Dendritic cell treated with granulocyte-macrophage colony-stimulating factor and Interleukin-4, amounts not matched to agents 40 ng/mL and 50 ng/mL, for 4 days (primary cell): ENCODE results near the gene LAMC3.

Experiments
- H3K27ac Mint-ChIP-seq: one replicate; pipeline ENCODE4 v1.8.0; 2022; ENCODE audit warnings: mild to moderate bottlenecking, mixed read lengths
- H3K27me3 Mint-ChIP-seq: one replicate; pipeline ENCODE4 v1.8.0; 2022; ENCODE audit warnings: mild to moderate bottlenecking, mixed read lengths
- H3K36me3 Mint-ChIP-seq: one replicate; pipeline ENCODE4 v1.8.0; 2022; ENCODE audit warnings: low read depth, mixed read lengths
- H3K4me1 Mint-ChIP-seq: one replicate; pipeline ENCODE4 v1.8.0; 2022; ENCODE audit warnings: low read depth, mixed read lengths
- H3K4me3 Mint-ChIP-seq: one replicate; pipeline ENCODE4 v1.8.0; 2022; ENCODE audit warnings: mild to moderate bottlenecking, moderate library complexity, mixed read lengths
- H3K9me3 Mint-ChIP-seq: one replicate; pipeline ENCODE4 v1.8.0; 2022; ENCODE audit warnings: mixed read lengths
- intact Hi-C: fragments of 100-400 bp; cut with micrococcal nuclease; formaldehyde crosslinking; loops from one replicate; pipeline ENCODE4 v1.15.0; 2022

LAMC3 gene

DNA sequence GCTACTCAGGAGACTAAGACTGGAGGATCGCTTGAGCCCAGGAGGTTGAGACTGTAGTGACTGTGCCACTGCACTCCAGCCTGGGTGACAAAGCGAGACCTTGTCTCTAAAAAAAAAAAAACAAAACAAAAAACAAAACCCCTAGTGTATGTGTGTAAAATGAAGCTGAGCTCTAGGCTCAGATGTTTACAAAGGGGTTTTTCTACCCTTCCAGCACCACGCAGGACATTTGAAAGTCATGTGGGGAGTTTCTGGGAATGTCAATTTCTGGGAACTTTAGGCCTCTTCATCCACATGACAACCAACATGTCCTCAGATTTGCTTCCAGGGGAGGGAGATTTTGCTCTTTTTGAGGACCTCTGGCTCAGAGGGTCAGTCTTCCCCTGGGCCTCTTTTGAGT is 44.9 kb downstream of the LAMC3 start:
- no peaks in the 10 kb centered on the region for H3K27me3 Mint-ChIP-seq
- no peaks in the 10 kb centered on the region for H3K4me1 Mint-ChIP-seq
- no peaks in the 10 kb centered on the region for H3K36me3 Mint-ChIP-seq
- H3K4me3 Mint-ChIP-seq: no peak overlapping the region
- intact Hi-C loops: no loop called here
- no peaks in the 10 kb centered on the region for H3K9me3 Mint-ChIP-seq
- no peak overlapping the region for H3K27ac Mint-ChIP-seq

DNA sequence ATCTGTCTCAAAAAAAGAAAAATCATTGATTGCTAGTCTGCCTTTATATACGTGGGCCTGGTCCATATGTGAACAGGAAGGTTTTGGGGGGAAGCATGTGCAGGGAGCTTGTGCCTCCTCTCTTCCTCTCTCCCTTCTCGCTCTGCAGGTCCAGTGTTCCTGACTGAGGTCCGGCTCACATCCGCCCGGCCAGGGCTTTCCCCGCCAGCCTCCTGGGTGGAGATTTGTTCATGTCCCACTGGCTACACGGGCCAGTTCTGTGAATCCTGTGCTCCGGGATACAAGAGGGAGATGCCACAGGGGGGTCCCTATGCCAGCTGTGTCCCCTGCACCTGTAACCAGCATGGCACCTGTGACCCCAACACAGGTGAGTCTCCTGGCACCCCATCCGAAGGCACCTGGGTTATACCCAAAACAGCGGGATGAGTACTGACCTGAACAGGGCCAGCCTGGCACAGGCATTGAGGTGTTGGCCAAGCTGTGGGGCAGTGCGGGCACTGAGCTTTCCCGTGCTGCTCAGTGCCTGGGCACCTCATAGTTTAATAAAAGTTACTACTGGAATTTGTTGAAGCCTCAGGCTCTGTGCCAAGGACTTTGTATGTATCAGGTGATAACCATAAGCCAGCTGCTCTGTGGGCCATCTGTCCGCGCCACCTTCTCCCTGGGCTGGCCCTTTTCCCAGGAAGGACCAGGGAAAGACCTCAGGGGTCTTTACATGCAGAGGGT is 48.0 kb downstream of the LAMC3 start:
- no peaks in the 10 kb centered on the region for H3K36me3 Mint-ChIP-seq
- no peak overlapping the region for H3K4me3 Mint-ChIP-seq

DNA sequence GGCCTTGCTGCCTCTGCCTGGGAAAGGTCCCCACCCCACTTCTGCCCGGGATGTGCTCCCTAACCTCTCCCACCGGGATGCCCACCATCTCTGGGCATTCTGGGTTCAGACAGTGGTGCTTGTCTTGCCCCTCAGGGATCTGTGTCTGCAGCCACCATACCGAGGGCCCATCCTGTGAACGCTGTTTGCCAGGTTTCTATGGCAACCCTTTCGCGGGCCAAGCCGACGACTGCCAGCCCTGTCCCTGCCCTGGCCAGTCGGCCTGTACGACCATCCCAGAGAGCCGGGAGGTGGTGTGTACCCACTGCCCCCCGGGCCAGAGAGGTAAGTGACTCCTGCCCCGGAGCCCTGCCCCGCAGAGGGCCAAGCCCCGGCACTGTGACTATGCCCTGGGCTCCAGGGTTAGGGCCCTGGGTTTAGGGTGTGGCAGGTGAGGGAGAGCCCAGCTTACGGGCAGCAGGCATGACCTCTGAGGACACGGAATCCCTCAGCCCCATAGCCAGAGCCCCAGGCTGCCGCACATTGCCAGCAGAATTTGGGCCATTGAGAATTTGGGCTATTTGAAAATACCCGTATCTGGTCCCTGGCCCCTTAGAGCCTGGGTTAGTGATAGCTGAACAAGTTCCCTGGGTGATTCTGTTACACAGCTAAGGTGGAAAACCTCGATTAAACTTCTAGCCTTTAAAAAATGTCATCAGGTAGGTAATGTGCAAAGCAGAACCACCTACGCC is 52.1 kb downstream of the LAMC3 start:
- no peak overlapping the region for H3K4me3 Mint-ChIP-seq
- H3K36me3 Mint-ChIP-seq: no peaks in the 10 kb centered on the region
- H3K27me3 Mint-ChIP-seq: no peaks in the 10 kb centered on the region
- intact Hi-C loops: no loop called here
- peaks cover 5% of the 10 kb centered on the region for H3K4me1 Mint-ChIP-seq
- H3K9me3 Mint-ChIP-seq: no peaks in the 10 kb centered on the region
- no peak overlapping the region for H3K27ac Mint-ChIP-seq

More for the DNA sequence above, 48.0 kb downstream of the LAMC3 start:
- Mint-ChIP-seq H3K4me1 (peaks cover 5% of the 10 kb centered on the region), H3K27me3 (no peaks in the 10 kb centered on the region), H3K27ac (no peak overlapping the region), H3K9me3 (no peaks in the 10 kb centered on the region)
- intact Hi-C loops: no loop called here

DNA sequence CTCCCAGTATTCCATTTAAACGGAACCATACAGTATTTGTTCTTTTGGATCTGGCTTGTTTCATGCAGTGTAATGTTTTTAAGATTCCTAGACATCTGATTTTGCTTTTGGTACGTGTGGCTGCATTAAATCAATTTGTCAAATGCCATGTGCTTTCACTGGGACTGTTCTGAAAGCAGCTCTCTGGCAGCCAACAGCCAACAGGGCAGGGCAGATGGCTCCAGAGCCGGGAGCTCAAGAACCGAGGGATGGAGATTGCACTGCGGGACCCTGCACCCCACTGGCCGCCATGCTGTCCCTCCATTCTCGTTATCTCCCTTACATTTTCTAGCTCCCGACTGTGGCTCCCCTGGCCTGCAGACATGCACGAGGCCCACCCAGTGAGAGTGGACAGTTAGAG is 54.0 kb downstream of the LAMC3 start:
- Mint-ChIP-seq H3K9me3 (no peaks in the 10 kb centered on the region), H3K27ac (no peak overlapping the region), H3K4me1 (peaks cover 5% of the 10 kb centered on the region), H3K36me3 (no peaks in the 10 kb centered on the region), H3K27me3 (no peaks in the 10 kb centered on the region), H3K4me3 (no peak overlapping the region)
- intact Hi-C loops: no loop called here

DNA sequence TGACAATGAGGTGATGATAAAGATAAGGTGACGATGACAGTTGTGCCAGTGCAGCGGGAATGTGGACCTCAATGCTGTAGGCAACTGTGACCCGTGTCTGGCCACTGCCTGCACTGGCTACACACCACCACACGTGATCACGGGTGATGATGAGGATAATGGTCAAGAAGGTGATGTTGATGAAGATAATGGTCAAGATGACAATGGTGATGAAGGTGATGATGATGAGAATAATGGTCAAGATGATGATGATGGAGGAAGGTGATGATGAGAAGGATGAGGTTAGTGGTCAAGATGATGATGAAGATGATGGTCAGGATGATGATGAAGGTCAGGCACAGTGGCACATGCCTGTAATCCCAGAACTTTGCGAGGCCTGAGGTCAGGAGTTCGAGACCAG is 56.6 kb downstream of the LAMC3 start:
- H3K4me1 Mint-ChIP-seq: no peaks in the 10 kb centered on the region

DNA sequence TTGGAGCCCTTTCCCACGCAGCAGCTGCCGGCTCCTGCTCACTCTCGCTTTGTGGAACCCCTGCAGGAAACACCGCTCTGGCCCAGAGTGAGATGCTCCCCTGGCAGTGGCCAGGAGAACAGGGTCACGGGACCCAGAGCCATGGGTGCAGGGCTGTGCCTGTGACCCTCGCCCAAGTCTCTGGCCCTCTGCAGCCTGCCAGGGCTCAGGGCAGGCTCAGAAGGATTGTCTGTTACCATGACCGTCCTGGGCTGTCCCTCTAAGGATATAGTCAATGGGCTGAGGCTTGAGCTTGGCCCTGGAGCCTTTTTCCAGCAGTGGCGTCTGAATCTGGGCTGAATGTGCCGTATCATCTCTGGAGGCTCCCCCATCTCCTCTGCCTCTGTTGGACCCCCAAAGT is 58.7 kb downstream of the LAMC3 start:
- H3K36me3 Mint-ChIP-seq: no peaks in the 10 kb centered on the region
- intact Hi-C loops: no loop called here

More for the DNA sequence above, 56.6 kb downstream of the LAMC3 start:
- Mint-ChIP-seq H3K9me3 (no peaks in the 10 kb centered on the region), H3K36me3 (no peaks in the 10 kb centered on the region), H3K4me3 (no peak overlapping the region), H3K27ac (no peak overlapping the region), H3K27me3 (no peaks in the 10 kb centered on the region)
- intact Hi-C loops: no loop called here

DNA sequence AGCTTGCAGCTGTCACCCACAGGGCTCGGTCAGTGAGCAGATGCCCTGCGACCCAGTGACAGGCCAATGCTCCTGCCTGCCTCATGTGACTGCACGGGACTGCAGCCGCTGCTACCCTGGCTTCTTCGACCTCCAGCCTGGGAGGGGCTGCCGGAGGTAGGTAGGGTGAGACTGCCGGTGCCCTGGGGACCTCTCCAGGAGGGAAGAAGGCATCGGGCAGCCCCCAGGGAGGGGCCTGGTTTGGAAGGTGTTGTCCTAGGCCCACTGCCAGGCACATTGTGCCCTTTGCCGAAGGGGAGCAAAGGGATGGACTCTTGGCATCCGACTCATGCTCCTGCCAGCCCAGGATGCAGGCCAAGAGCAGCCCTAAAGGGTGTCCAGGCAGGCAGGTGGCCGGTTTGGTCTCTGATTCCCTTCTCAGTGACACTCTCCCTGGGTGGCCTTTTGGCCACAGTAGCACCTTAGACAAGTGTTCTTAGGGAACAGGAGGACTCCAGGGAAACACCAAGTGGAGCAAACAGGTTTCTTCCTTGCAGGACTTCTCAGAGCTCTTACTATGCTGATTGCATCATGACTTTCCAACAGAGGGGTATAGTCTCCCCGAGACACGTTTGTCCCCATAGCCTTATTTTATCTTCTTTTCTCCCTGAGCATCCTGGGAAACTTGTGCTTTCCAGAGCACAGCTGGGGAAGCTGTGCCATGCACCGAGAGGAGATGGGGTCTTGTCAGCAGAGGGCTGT is 59.3 kb downstream of the LAMC3 start:
- Mint-ChIP-seq H3K36me3 (no peaks in the 10 kb centered on the region), H3K4me3 (no peak overlapping the region), H3K27me3 (no peaks in the 10 kb centered on the region), H3K4me1 (no peaks in the 10 kb centered on the region), H3K27ac (no peak overlapping the region), H3K9me3 (no peaks in the 10 kb centered on the region)
- intact Hi-C loops: no loop called here

More for the DNA sequence above, 58.7 kb downstream of the LAMC3 start:
- H3K27me3 Mint-ChIP-seq: no peaks in the 10 kb centered on the region
- no peaks in the 10 kb centered on the region for H3K4me1 Mint-ChIP-seq
- no peak overlapping the region for H3K27ac Mint-ChIP-seq
- no peaks in the 10 kb centered on the region for H3K9me3 Mint-ChIP-seq
- H3K4me3 Mint-ChIP-seq: no peak overlapping the region

DNA sequence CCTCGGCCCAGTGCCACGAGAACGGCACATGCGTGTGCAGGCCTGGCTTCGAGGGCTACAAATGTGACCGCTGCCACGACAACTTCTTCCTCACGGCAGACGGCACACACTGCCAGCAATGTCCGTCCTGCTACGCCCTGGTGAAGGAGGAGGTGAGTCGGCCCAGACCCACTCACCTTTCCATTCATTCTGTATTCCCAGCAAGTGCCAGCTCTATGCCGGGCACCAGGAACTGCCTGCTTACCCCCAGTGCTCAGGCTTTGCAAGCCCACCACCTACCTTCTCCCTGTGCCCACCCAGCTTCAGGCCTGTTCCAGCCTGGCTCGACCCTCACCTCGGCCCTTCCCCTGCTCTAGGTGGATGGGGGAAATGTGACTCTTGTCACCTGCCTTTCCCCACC is 60.7 kb downstream of the LAMC3 start:
- no peaks in the 10 kb centered on the region for H3K27me3 Mint-ChIP-seq
- no peak overlapping the region for H3K4me3 Mint-ChIP-seq
- no peaks in the 10 kb centered on the region for H3K4me1 Mint-ChIP-seq
- no peaks in the 10 kb centered on the region for H3K36me3 Mint-ChIP-seq
- intact Hi-C loops: no loop called here
- H3K9me3 Mint-ChIP-seq: no peaks in the 10 kb centered on the region
- no peak overlapping the region for H3K27ac Mint-ChIP-seq

DNA sequence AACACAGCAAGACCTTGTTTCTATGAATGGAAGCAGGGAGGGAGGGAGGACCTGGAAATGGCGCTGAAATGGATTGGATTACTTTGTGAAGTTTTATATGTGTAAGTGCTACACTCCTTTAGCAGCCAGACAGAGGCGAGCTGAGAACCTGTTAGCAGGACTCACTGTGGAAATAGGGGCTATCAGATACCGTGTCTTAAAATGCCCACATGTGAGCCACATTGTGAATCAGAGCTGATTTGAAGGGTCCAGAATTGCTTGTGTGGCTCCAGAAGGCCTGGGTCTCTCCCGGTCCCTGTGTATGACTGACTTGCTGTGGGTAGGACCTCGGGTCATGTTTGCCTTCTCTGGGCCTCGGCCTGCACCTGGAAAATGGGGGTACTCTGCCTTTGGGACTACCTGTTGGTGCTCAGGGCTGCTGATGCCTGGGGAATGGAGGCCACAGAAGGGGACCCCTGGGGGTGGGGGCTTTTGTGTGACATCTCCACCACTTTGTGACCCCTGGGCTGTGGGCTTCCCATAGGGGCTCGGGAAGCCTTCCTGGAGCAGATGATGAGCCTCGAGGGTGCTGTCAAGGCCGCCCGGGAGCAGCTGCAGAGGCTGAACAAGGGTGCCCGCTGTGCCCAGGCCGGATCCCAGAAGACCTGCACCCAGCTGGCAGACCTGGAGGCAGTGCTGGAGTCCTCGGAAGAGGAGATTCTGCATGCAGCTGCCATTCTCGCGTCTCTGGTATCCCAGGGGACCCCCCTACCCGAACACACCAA is 63.3 kb downstream of the LAMC3 start:
- Mint-ChIP-seq H3K36me3 (no peaks in the 10 kb centered on the region), H3K4me3 (no peak overlapping the region)
- intact Hi-C loops: no loop called here

DNA sequence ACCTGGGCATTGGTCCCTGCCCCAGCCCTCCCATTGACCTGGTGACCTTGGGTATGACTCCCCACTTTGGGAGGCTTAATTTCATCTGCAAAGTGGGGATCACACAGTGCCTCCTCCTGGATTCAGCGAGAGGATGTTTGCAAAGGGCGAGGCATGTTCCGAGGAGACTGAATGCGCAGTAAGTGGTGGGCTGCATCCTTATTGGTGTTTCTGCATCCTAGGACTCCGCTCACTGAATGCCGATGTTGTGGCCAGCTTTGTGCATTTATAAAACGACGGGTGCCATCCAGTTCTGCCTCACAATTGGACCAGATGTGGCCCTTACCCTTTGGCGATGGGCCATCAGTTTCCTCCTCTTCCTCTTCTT is 63.9 kb downstream of the LAMC3 start:
- Mint-ChIP-seq H3K9me3 (no peaks in the 10 kb centered on the region), H3K4me1 (no peaks in the 10 kb centered on the region), H3K4me3 (no peak overlapping the region), H3K27ac (no peak overlapping the region), H3K36me3 (no peaks in the 10 kb centered on the region), H3K27me3 (no peaks in the 10 kb centered on the region)
- intact Hi-C loops: no loop called here

More for the DNA sequence above, 63.3 kb downstream of the LAMC3 start:
- Mint-ChIP-seq H3K27me3 (no peaks in the 10 kb centered on the region), H3K4me1 (no peaks in the 10 kb centered on the region), H3K9me3 (no peaks in the 10 kb centered on the region), H3K27ac (no peak overlapping the region)

DNA sequence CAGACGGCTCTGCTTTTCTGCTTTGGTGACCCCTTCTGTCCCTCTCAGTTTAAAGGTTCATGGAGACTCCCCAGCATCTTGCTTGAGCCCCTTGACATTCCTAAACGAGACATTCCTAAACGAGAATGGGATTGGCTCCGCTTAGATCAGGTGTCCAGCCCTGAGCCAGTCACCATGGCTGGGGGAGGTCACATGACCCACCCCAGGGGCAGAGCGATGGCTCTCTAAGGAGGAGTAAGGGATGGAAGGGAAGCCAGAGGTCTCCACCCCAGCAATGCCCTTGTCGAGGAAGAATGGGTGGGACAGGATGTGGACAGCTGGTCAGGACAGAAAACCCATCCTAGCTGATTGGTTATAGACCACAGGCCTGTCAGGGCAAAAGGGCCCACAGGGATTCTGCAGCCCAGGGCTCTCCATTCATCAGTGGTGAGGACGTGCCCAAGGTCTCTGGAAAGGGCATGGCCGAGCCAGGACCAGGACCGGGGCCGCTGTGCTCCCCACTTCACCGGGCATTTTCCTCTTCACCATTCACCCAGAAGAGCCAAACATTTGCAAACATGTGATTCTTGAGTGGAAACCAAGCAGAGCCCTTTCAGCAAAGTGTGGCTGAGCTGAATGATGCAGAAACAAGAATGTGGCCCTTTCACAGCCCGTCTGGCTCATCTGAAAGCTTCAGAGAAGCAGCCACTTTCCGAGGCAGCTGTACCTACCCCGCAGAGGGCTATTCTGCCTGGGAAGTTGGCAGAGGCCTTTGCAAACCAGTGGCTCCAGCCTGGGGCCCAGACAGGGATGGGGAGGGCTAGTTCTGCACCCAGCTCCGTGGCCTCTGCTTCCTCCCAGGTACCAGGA is 67.6 kb downstream of the LAMC3 start:
- H3K27ac Mint-ChIP-seq: no peak overlapping the region
- intact Hi-C loops: no loop called here
- H3K4me1 Mint-ChIP-seq: no peaks in the 10 kb centered on the region
- H3K36me3 Mint-ChIP-seq: no peaks in the 10 kb centered on the region
- no peak overlapping the region for H3K4me3 Mint-ChIP-seq
- H3K9me3 Mint-ChIP-seq: no peaks in the 10 kb centered on the region
- no peaks in the 10 kb centered on the region for H3K27me3 Mint-ChIP-seq

DNA sequence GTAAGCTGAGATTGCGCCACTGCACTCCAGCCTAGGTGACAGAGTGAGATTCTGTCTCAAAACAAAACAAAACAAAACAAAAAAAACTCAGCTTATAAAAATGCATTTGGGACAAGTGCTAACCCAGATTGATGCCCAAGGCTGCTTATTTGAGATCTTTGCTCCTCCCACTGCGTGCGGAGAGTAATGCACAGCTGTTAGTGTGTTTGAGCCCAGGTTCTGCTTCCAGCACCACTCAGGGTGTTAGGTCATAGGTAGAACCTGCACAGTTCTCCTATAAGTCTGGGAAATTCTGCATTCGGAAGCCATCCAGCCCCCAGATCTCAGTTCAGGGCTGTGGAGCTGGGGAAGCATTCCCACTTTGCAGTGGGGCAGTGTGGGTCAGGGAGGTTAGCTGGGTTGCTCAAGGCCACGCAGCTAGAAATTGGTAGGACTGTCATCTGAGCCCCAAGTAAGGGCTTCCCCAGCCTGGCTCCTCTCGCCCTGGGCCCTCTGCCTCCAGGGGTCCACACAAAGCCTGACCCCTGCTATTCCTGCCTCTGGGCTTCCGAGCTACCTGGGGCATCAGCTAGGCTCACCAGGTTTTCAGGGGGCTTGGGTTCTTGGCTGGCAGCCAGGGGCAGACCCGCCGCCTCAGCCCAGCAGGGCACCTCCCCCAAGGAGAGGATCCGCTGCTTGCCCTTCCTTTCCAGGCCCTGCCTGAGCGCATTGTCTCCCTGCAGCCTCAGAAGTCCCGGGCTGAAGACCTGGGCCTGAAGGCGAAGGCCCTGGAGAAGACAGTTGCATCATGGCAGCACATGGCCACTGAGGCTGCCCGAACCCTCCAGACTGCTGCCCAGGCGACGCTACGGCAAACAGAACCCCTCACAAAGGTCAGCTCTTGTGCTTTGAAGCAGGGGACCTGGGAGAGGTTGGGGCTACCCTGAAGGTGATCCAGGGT is 69.7 kb downstream of the LAMC3 start:
- no peaks in the 10 kb centered on the region for H3K36me3 Mint-ChIP-seq
- intact Hi-C loops: no loop called here
- no peaks in the 10 kb centered on the region for H3K4me1 Mint-ChIP-seq
- no peak overlapping the region for H3K27ac Mint-ChIP-seq
- no peaks in the 10 kb centered on the region for H3K27me3 Mint-ChIP-seq
- no peaks in the 10 kb centered on the region for H3K9me3 Mint-ChIP-seq
- no peak overlapping the region for H3K4me3 Mint-ChIP-seq
